ENCODE results near the gene DHCR7.

DNA sequence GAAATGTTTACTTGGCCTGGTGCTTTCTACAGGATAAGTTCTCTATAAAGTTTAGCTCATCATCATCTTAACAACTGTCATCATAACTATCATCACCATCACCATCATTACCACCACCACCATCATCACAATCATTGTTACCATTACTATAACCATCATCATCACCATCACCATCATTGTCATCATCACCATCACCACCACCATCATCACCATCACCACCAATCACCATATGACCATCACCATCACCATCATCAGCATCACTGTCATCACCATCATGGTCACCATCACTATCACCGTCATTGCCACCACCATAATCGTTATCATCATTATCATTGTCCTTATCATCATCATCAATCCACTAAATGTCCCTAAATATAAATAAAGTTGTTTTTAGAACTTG, 54.9 kb downstream of the DHCR7 start:
- TF ChIP-seq, protein P1, sequence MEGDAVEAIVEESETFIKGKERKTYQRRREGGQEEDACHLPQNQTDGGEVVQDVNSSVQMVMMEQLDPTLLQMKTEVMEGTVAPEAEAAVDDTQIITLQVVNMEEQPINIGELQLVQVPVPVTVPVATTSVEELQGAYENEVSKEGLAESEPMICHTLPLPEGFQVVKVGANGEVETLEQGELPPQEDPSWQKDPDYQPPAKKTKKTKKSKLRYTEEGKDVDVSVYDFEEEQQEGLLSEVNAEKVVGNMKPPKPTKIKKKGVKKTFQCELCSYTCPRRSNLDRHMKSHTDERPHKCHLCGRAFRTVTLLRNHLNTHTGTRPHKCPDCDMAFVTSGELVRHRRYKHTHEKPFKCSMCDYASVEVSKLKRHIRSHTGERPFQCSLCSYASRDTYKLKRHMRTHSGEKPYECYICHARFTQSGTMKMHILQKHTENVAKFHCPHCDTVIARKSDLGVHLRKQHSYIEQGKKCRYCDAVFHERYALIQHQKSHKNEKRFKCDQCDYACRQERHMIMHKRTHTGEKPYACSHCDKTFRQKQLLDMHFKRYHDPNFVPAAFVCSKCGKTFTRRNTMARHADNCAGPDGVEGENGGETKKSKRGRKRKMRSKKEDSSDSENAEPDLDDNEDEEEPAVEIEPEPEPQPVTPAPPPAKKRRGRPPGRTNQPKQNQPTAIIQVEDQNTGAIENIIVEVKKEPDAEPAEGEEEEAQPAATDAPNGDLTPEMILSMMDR (IDR thresholded peaks at IDR 0.05), result no peak
- no peak for TF ChIP-seq POLR2A (IDR thresholded peaks at IDR 0.05; ENCODE audit: low read depth)
- no peak for TF ChIP-seq POLR2AphosphoS5 (IDR thresholded peaks at IDR 0.05)
